K562 (cell line): ENCODE data around the gene RELA. TPM values are rescaled to one million over a fixed set of nuclear protein-coding genes. Genes with fewer than 3 reads are reported as not detected.

Source experiments
- CREB3 ChIP-seq: fragments of 450-650 bp; conservative IDR thresholded peaks from 2 replicates; pipeline ENCODE4 v1.6.1; 2016; ENCODE audit warnings: missing genetic modification characterization, low read depth, mild to moderate bottlenecking, missing compliant biosample characterization, moderate library complexity
- DDX20 ChIP-seq: fragments of 450-650 bp; IDR thresholded peaks from 2 replicates; pipeline ENCODE4 v1.6.1; 2016; ENCODE audit warnings: missing genetic modification characterization, low read depth, mild to moderate bottlenecking, missing compliant biosample characterization, moderate library complexity
- NEUROD1 ChIP-seq: fragments of 150-350 bp; IDR thresholded peaks from 2 replicates; pipeline ENCODE4 v1.6.1; 2014; ENCODE audit warnings: borderline replicate concordance, low read length, low read depth; ENCODE audit not compliant: partially characterized antibody
- NR2C2 ChIP-seq, 2 experiments: fragments of 200-800 bp in 1 of 2; sonication (Bioruptor generic) in 1 of 2; sonication (generic) in 1 of 2; formaldehyde crosslinking in 1 of 2; IDR thresholded peaks; 2 replicates each; pipeline versions ENCODE4 v1.6.1 to v1.8.0; 2016 to 2022; ENCODE audit warnings: mild to moderate bottlenecking in 1 of 2, missing compliant biosample characterization in 1 of 2, missing genetic modification characterization in 1 of 2, missing genetic modification reagents in 1 of 2
- POLR2A ChIP-seq: fragments of 450-650 bp; conservative IDR thresholded peaks from 2 replicates; pipeline ENCODE4 v1.6.1; 2016
- SMAD4 ChIP-seq: fragments of 250-450 bp; sonication (Bioruptor Pico); conservative IDR thresholded peaks from 2 replicates; pipeline ENCODE4 v1.8.0; 2021; ENCODE audit warnings: inconsistent platforms, mild to moderate bottlenecking, moderate library complexity
- SMARCC2 ChIP-seq: fragments of 450-650 bp; IDR thresholded peaks from 2 replicates; pipeline ENCODE4 v1.6.1; 2017; ENCODE audit warnings: antibody characterized with exemption, moderate library complexity, mild to moderate bottlenecking, low read depth
- TAF1 ChIP-seq: IDR thresholded peaks from 2 replicates; pipeline ENCODE4 v1.6.1; 2011; ENCODE audit warnings: mild to moderate bottlenecking, low read length, moderate library complexity; ENCODE audit not compliant: insufficient read depth, control insufficient read depth, severe bottlenecking; ENCODE audit errors: extremely low read depth
- TOE1 ChIP-seq, 2 experiments: fragments of 450-650 bp in 1 of 2; sonication (generic) in 1 of 2; formaldehyde crosslinking in 1 of 2; IDR thresholded peaks; 2 replicates each; pipeline versions ENCODE4 v1.7.1 to v1.8.0; 2016 to 2022; ENCODE audit warnings: borderline replicate concordance in 2 of 2, mild to moderate bottlenecking in 2 of 2, antibody characterized with exemption in 1 of 2, inconsistent platforms in 1 of 2, low read depth in 1 of 2, missing genetic modification reagents in 1 of 2, moderate library complexity in 1 of 2
- ZBED1 ChIP-seq: IDR thresholded peaks from 2 replicates; pipeline ENCODE4 v1.6.1; 2014
- ZHX1 ChIP-seq: fragments of 150-350 bp; conservative IDR thresholded peaks from 2 replicates; pipeline ENCODE4 v1.6.1; 2014; ENCODE audit warnings: low read length
- ZNF316 ChIP-seq: fragments of 450-650 bp; IDR thresholded peaks from 2 replicates; pipeline ENCODE4 v1.6.1; 2016
- ZNF507 ChIP-seq: conservative IDR thresholded peaks from 2 replicates; pipeline ENCODE4 v1.6.1; 2017; ENCODE audit warnings: missing genetic modification characterization, missing compliant biosample characterization
- ZNF592 ChIP-seq: fragments of 450-650 bp; IDR thresholded peaks from 2 replicates; pipeline ENCODE4 v1.6.1; 2017; ENCODE audit warnings: antibody characterized with exemption, mild to moderate bottlenecking
- polyA plus RNA-seq, 8 experiments: library from polyadenylated mRNA; depleted of rRNA in 4 of 8; stranded (reverse) in 5 of 8; unstranded in 3 of 8; fragments of >200 nt; fragmentation: Nextera tagmentation in 2 of 8; fragmentation: Illumina TruSeq in 1 of 8; extraction: Ambion mirVana in 2 of 8; extraction: Trizol in 1 of 8; gene quantifications; 2 replicates each; pipeline versions ENCODE4 v1.2.1 to v1.2.3, GENCODE V29; 2011 to 2014; ENCODE audit warnings: inconsistent platforms in 1 of 8, missing spikeins in 1 of 8
- total RNA-seq, 7 experiments: library from RNA; depleted of rRNA in 6 of 7; stranded (reverse); fragments of >200 nt in 6 of 7; fragmentation: Illumina TruSeq in 2 of 7; extraction: Trizol in 2 of 7; gene quantifications; 2 replicates each; pipeline versions ENCODE4 v1.2.1 to v1.2.3, GENCODE V29; 2011 to 2021; ENCODE audit warnings: low replicate concordance in 1 of 7
- TF ChIP-seq, protein P1 (sequence below), 2 experiments: fragments of 450-650 bp; IDR thresholded peaks; 2 replicates each; pipeline ENCODE4 v1.6.1; 2018; ENCODE audit warnings: mild to moderate bottlenecking in 2 of 2, low read depth in 1 of 2; ENCODE audit not compliant: partially characterized antibody in 2 of 2

RELA gene
- total and polyA plus RNA-seq, 9 of the 15 experiments (the other 6 are each of a cell fraction or from before 2014, with no cell fraction given), result 6.0 to 67.4 (median 20.6) TPM

DNA sequence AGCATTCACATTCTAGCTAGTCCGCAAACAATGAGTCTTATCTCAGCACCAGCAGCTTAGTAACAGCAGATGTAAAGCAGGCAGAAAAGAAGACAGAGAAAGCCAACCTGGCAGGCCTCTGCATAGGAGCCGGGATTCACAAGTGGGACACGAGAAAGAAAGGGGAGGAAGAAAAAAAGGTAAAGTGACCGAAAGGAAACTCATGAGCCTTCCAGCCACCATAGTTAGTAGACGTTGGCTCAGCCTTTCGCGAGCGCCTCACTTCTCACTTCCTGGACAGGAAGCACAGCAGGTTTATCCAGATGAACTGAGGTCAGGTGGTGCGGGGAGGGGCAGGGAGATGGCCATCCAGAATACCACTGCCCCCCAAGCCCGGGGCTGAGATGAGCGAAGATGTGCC is 29.7 kb upstream of the RELA start (continued):
- TF ChIP-seq TAF1 (peak; percentile 33), CREB3 (tag) (peak; percentile 73; the same call in 1 of the 2 replicates), ZBED1 (no peak), SMAD4 (CRISPR knock-in tag) (peak; percentile 45; the same call in 1 of the 2 replicates), ZHX1 (no peak), DDX20 (0 out of 2 replicates have a peak, but pooled peaks have one; percentile 45), SMARCC2 (no peak), NEUROD1 (no peak), ZNF507 (tag) (no peak), ZNF316 (no peak), ZNF592 (peak; percentile 88), TOE1 (IDR thresholded peaks at IDR 0.05; ENCODE audit: borderline replicate concordance) (0 out of 2 replicates have a peak, but pooled peaks have one; percentile 13), TOE1 (CRISPR knock-in tag; IDR thresholded peaks at IDR 0.05; ENCODE audit: borderline replicate concordance, low read depth) (no peak), POLR2A (peak; percentile 74), NR2C2 (CRISPR knock-in tag; IDR thresholded peaks at IDR 0.05) (no peak), NR2C2 (tag; IDR thresholded peaks at IDR 0.05) (peak; percentile 75)
- TF ChIP-seq, protein P1, sequence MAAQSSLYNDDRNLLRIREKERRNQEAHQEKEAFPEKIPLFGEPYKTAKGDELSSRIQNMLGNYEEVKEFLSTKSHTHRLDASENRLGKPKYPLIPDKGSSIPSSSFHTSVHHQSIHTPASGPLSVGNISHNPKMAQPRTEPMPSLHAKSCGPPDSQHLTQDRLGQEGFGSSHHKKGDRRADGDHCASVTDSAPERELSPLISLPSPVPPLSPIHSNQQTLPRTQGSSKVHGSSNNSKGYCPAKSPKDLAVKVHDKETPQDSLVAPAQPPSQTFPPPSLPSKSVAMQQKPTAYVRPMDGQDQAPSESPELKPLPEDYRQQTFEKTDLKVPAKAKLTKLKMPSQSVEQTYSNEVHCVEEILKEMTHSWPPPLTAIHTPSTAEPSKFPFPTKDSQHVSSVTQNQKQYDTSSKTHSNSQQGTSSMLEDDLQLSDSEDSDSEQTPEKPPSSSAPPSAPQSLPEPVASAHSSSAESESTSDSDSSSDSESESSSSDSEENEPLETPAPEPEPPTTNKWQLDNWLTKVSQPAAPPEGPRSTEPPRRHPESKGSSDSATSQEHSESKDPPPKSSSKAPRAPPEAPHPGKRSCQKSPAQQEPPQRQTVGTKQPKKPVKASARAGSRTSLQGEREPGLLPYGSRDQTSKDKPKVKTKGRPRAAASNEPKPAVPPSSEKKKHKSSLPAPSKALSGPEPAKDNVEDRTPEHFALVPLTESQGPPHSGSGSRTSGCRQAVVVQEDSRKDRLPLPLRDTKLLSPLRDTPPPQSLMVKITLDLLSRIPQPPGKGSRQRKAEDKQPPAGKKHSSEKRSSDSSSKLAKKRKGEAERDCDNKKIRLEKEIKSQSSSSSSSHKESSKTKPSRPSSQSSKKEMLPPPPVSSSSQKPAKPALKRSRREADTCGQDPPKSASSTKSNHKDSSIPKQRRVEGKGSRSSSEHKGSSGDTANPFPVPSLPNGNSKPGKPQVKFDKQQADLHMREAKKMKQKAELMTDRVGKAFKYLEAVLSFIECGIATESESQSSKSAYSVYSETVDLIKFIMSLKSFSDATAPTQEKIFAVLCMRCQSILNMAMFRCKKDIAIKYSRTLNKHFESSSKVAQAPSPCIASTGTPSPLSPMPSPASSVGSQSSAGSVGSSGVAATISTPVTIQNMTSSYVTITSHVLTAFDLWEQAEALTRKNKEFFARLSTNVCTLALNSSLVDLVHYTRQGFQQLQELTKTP (IDR thresholded peaks at IDR 0.05; ENCODE audit: low read depth in 1 of 2, partially characterized antibody in 2 of 2), result peak in 1 of 2 experiments; percentile 23
